GM10847 (cell line): ENCODE measurements around the gene DNER.

Experiments used
- POLR2A ChIP-seq: IDR thresholded peaks from 2 replicates; pipeline ENCODE4 v1.6.1; 2011; ENCODE audit not compliant: insufficient read length; ENCODE audit errors: extremely low read depth

Gene DNER

GRCh38 chr2:229350117-229350805, 364.1 kb downstream of the DNER start:
- no peak for TF ChIP-seq POLR2A

- TF ChIP-seq POLR2A, result no peak
These were observed 366.2 kb downstream of the DNER start for GRCh38 chr2:229348128-229348527.

GRCh38 chr2:229346816-229347540, 367.4 kb downstream of the DNER start:
- no peak for TF ChIP-seq POLR2A

- no peak for TF ChIP-seq POLR2A
These were observed 369.4 kb downstream of the DNER start for GRCh38 chr2:229344955-229345354.

- no peak for TF ChIP-seq POLR2A
These were observed 370.2 kb downstream of the DNER start for GRCh38 chr2:229344151-229344551.

GRCh38 chr2:229343661-229344060, 370.7 kb downstream of the DNER start:
- no peak for TF ChIP-seq POLR2A

GRCh38 chr2:229342376-229342775, 372.0 kb downstream of the DNER start:
- no peak for TF ChIP-seq POLR2A

- no peak for TF ChIP-seq POLR2A
These were observed 374.1 kb downstream of the DNER start for GRCh38 chr2:229340086-229340760.

- no peak for TF ChIP-seq POLR2A
These were observed 374.7 kb downstream of the DNER start for GRCh38 chr2:229339618-229340017.

GRCh38 chr2:229335877-229336346, 378.4 kb downstream of the DNER start:
- no peak for TF ChIP-seq POLR2A

GRCh38 chr2:229335330-229335729, 379.0 kb downstream of the DNER start:
- TF ChIP-seq POLR2A, result no peak

GRCh38 chr2:229330952-229331351, 383.4 kb downstream of the DNER start:
- no peak for TF ChIP-seq POLR2A

GRCh38 chr2:229319558-229319957, 394.8 kb downstream of the DNER start:
- no peak for TF ChIP-seq POLR2A

- no peak for TF ChIP-seq POLR2A
These were observed 400.2 kb downstream of the DNER start for GRCh38 chr2:229314117-229314516.

- TF ChIP-seq POLR2A, result no peak
These were observed 400.8 kb downstream of the DNER start for GRCh38 chr2:229313591-229313990.
